Choroid plexus epithelial cell (primary cell): ENCODE results near the gene CALD1.

Experiments
- DNase-seq: peaks from one replicate; pipeline ENCODE4 v3.0.0-alpha.2; 2010; ENCODE audit warnings: low read depth
- H3K4me3 ChIP-seq: 2 replicates; pipeline ENCODE4 v1.5.1; 2011; ENCODE audit warnings: low read depth, mild to moderate bottlenecking, control low read depth, low read length, moderate library complexity
- CTCF ChIP-seq: conservative IDR thresholded peaks from 2 replicates; pipeline ENCODE4 v1.5.1; 2011; ENCODE audit warnings: low read depth, mild to moderate bottlenecking, control low read depth, inconsistent platforms, low read length, moderate library complexity

Gene CALD1

GRCh38 chr7:134992626-134993179 lies 213.3 kb downstream of the CALD1 start:
- no peak for TF ChIP-seq CTCF
- peak; percentile 92 for DNase-seq
- H3K4me3 ChIP-seq = no peak overlapping the region

GRCh38 chr7:134993877-134994456 lies 214.5 kb downstream of the CALD1 start:
- DNase-seq = no peak
- TF ChIP-seq CTCF = no peak
- H3K4me3 ChIP-seq = no peak overlapping the region

GRCh38 chr7:134995239-134996096 lies 216.0 kb downstream of the CALD1 start:
- no peak for DNase-seq
- TF ChIP-seq CTCF = no peak
- H3K4me3 ChIP-seq = no peak overlapping the region

- peak; percentile 53 for DNase-seq
- H3K4me3 ChIP-seq = no peak overlapping the region
- no peak for TF ChIP-seq CTCF
These were observed 216.7 kb downstream of the CALD1 start for GRCh38 chr7:134996097-134996550.

GRCh38 chr7:134997214-134997885 lies 217.9 kb downstream of the CALD1 start:
- TF ChIP-seq CTCF = no peak
- H3K4me3 ChIP-seq = no peak overlapping the region

GRCh38 chr7:134999136-134999535 lies 219.7 kb downstream of the CALD1 start:
- no peak overlapping the region for H3K4me3 ChIP-seq
- no peak for DNase-seq
- TF ChIP-seq CTCF = no peak

More at GRCh38 chr7:134997214-134997885, 217.9 kb downstream of the CALD1 start:
- no peak for DNase-seq
